ENCODE measurements around the gene CAPS. TPM values are rescaled to one million over a fixed set of nuclear protein-coding genes. Genes with fewer than 3 reads are reported as not detected.
"Not testable (repeated sequence)": the region's sequence is repeated elsewhere in the genome, so short reads cannot be mapped to it uniquely, and the experiment has no call there.

CAPS gene
- total RNA-seq, 4 donors from 2014 or later = 24.6 to 57.3 (median 38.0) TPM

DNA sequence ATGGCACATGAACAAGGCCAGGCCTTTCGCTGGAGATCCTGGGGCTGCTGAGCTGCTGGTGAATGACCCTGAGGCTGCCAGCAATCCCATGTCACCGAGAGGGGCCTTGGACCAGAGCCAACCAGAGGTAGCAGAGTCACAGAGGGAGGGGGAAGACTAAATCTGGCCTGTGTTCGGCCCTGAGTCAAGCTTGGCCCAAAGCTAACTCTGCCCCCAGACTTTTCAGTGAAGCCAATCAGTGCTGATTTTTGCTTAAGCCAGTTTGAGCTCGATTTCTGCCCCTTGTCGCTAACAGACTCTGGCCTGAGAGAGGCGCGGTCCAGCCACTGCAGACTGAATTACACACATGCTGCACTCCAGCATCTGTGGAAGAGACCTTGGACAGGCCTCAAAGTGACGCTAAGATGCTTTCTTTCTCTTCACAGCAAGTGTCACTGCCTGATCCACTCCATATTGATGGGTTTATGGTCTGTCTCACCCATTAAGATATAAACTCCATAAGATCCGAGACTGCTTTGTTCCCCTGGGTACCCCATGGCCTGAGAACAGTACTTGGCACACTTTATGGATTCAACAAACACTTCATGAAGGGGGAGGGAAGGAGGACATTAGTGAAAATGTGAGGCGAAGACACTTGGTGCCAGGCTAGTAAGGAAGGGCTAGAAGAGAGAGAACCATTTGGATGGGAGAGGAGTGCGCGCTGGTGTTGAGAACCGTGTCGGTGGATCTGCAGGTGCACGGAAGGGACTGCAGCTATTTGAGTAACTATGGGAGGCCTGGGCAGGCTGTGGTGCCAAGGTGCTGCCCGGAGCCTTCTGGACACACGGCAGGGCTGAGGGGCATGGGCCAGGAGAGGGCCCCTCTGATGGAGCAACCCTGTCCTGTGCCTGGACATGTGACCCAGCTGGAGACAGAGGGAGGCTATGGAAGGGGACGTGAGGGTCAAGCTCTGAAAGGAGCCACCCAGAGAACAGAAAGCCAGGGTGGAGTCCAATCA, 46.2 kb downstream of the CAPS start:
- in situ Hi-C loops (cut with MboI; ENCODE audit: low pct_ligation_motif_present in 1 of 4, low pct_unique_long_range_greater_than_20kb in 1 of 4, low sequenced_read_pairs in 3 of 4) = no loop called here
- WGBS, 2 donors (ENCODE audit: low coverage in 1 of 2) = 70 to 100% methylated on average over 1 to 18 of the region's 18 CpGs
- DNase-seq = no peak

DNA sequence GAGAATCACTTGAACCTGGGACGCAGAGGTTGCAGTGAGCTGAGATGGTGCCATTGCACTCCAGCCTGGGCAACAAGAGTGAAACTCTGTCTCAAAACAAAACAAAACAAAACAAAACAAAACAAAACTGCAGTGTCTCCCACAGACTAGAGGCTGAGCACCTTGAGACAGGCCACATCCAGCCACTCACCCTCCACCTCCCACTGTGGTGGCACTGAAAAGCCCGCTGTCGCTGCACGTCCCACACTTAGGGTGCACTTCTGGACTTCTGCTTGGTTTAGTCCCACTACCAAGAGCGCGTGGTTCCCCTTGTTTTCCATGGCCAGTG, 47.6 kb downstream of the CAPS start:
- Histone ChIP-seq H3K4me1 (peaks cover 45 to 84% (median 67%) of the 10 kb centered on the region in 4 donors), H3K4me3 (peak overlapping the region in 1 of 4 donors; percentile 1), H3K27ac (peak overlapping the region; percentile 82 to 87 (median 85))
- H3K36me3 ChIP-seq; intact Hi-C loops (cut with DNase I; ENCODE audit: low total_unique reads); in situ Hi-C loops (cut with MboI; ENCODE audit: low pct_ligation_motif_present in 1 of 4, low pct_unique_long_range_greater_than_20kb in 1 of 4, low sequenced_read_pairs in 3 of 4); H3K27me3 ChIP-seq; DNase-seq; H3K9me3 ChIP-seq: not testable (repeated sequence)
- 56% methylated on average over 5 of the region's 6 CpGs; no CpG with 5 or more reads in 1 of the 2 donors for WGBS, 2 donors (ENCODE audit: low coverage in 1 of 2)

More for the DNA sequence above, 46.2 kb downstream of the CAPS start:
- no peaks in the 10 kb centered on the region for H3K36me3 ChIP-seq
- H3K4me1 ChIP-seq = peaks cover 42 to 87% (median 63%) of the 10 kb centered on the region in 4 donors
- intact Hi-C loops (cut with DNase I; ENCODE audit: low total_unique reads) = no loop called here
- H3K27ac ChIP-seq = peak overlapping the region; percentile 82 to 87 (median 85)
- no peaks in the 10 kb centered on the region for H3K27me3 ChIP-seq
- no peaks in the 10 kb centered on the region for H3K9me3 ChIP-seq
- no peak overlapping the region for H3K4me3 ChIP-seq
- TF ChIP-seq POLR2AphosphoS5 (IDR thresholded peaks at IDR 0.05) (no peak), POLR2A (IDR thresholded peaks at IDR 0.05) (no peak), EP300 (IDR thresholded peaks at IDR 0.05; ENCODE audit: low read depth) (no peak)
- TF ChIP-seq, protein P1, sequence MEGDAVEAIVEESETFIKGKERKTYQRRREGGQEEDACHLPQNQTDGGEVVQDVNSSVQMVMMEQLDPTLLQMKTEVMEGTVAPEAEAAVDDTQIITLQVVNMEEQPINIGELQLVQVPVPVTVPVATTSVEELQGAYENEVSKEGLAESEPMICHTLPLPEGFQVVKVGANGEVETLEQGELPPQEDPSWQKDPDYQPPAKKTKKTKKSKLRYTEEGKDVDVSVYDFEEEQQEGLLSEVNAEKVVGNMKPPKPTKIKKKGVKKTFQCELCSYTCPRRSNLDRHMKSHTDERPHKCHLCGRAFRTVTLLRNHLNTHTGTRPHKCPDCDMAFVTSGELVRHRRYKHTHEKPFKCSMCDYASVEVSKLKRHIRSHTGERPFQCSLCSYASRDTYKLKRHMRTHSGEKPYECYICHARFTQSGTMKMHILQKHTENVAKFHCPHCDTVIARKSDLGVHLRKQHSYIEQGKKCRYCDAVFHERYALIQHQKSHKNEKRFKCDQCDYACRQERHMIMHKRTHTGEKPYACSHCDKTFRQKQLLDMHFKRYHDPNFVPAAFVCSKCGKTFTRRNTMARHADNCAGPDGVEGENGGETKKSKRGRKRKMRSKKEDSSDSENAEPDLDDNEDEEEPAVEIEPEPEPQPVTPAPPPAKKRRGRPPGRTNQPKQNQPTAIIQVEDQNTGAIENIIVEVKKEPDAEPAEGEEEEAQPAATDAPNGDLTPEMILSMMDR (IDR thresholded peaks at IDR 0.05) = no peak

DNA sequence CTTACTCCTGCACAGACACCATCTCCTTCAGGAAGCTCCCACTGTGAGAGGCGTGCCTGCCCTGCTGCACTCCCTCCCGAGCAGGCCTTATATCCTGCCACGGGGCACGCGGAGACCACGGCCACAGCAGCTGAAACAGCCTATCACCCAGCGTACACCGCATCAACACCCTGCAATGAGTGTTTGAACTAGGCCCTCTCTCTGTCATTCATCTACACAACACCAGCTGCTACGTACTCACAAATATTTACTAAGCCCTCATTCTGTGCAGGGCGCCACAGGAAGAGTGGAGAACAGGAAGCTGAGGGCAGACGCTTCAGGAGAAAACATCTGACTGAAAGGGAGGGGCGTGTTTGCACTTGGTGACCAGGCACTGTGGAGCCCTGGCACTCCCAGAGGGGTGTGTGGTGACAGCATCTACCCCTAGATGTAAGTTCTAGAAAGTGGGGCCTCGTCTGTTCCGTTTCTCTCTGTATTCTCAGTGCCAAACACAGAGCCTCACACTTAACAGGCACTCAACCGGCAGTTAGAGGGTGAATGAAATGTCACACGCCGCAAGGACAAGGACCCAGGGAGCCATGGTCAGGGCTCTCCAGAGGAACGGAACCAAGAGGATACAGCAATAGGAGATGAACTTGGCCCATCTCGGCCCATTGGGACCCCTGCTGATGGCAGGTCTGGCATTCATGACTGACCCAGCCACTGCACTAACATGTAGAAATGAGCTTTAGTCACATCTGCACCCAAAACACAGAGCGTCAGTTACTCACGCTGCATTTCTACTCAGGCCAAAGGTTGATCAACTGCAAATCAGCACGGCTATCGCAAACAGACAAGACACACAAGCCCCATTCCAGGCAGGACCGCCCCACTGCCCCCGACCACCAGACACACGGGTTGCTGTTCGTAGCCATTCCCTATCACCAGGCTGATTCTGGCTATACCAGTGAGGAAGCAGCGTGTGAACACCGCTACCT, 48.2 kb downstream of the CAPS start:
- peak overlapping the region; percentile 82 to 87 (median 85) for H3K27ac ChIP-seq
- TF ChIP-seq POLR2AphosphoS5 (IDR thresholded peaks at IDR 0.05) (peak; percentile 69 to 72 (median 70)), EP300 (IDR thresholded peaks at IDR 0.05; ENCODE audit: low read depth) (no peak), POLR2A (IDR thresholded peaks at IDR 0.05) (peak; percentile 77)
- TF ChIP-seq, protein P1 (IDR thresholded peaks at IDR 0.05) = no peak
- in situ Hi-C loops (cut with MboI; ENCODE audit: low pct_ligation_motif_present in 1 of 4, low pct_unique_long_range_greater_than_20kb in 1 of 4, low sequenced_read_pairs in 3 of 4) (no loop called here), intact Hi-C loops (cut with DNase I; ENCODE audit: low total_unique reads) (no loop called here)
- 32 to 37% methylated on average over 7 to 29 of the region's 29 CpGs for WGBS, 2 donors (ENCODE audit: low coverage in 1 of 2)
- H3K9me3 ChIP-seq = no peaks in the 10 kb centered on the region
- peak overlapping the region in 2 of 4 donors; percentile 1 to 3 for H3K4me3 ChIP-seq
- H3K36me3 ChIP-seq = no peaks in the 10 kb centered on the region
- peak; percentile 75 for DNase-seq
- no peaks in the 10 kb centered on the region for H3K27me3 ChIP-seq
- peaks cover 49 to 84% (median 69%) of the 10 kb centered on the region in 4 donors for H3K4me1 ChIP-seq

DNA sequence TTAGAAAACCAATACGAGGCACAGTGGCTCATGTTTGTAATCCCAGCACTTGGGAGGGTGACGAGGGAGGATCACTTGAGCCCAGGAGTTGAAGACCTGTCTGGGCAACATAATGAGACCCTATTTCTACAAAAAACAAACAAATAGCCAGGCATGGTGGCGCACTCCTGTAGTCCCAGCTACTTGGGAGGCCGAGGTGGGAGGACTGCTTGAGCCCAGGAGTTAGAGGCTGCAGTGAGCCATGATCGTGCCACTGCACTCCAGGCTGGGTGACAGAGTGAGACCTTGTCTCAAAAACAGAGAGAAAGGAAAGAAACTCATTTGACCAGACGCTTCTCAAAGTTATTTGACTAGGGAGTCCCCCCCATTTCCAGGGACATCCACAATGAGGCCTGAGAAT, 49.2 kb downstream of the CAPS start:
- Histone ChIP-seq H3K4me1 (peaks cover 52 to 85% (median 72%) of the 10 kb centered on the region in 4 donors), H3K27ac (peak overlapping the region; percentile 82 to 87 (median 85))
- intact Hi-C loops (cut with DNase I; ENCODE audit: low total_unique reads); DNase-seq; H3K4me3 ChIP-seq; H3K9me3 ChIP-seq; H3K36me3 ChIP-seq; H3K27me3 ChIP-seq; in situ Hi-C loops (cut with MboI; ENCODE audit: low pct_ligation_motif_present in 1 of 4, low pct_unique_long_range_greater_than_20kb in 1 of 4, low sequenced_read_pairs in 3 of 4): not testable (repeated sequence)
- 80 to 93% methylated on average over 2 to 6 of the region's 6 CpGs for WGBS, 2 donors (ENCODE audit: low coverage in 1 of 2)
